ENCODE data around the gene GPATCH3.

- TF ChIP-seq CTCF (conservative IDR thresholded peaks at IDR 0.05; ENCODE audit: low read depth, low read length), result no peak
- TF ChIP-seq RAD21 (IDR thresholded peaks at IDR 0.05; ENCODE audit: low read length), result no peak
These were observed 11.3 kb upstream of the GPATCH3 start for GRCh38 chr1:26911399-26912146.

All from IMR-90 (cell line).